ENCODE data around the gene LIPC.

DNA sequence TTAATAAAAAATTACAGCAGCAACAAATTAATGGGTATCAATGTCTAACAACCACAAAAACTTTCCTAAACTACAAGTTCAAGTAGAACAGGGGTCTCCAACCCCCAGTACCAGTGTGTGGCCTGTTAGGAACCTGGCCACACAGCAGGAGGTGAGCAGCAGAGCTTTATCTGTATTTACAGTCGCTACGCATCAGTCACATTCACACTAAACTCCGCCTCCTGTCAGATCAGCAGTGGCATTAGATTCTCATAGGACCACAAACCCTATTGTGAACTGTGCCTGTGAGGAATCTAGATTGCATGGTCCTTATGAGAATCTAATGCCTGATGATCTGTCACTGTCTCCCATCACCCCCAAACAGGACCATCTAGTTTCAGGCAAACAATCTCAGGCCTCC, 18.5 kb upstream of the LIPC start:
- TF ChIP-seq, protein P1, sequence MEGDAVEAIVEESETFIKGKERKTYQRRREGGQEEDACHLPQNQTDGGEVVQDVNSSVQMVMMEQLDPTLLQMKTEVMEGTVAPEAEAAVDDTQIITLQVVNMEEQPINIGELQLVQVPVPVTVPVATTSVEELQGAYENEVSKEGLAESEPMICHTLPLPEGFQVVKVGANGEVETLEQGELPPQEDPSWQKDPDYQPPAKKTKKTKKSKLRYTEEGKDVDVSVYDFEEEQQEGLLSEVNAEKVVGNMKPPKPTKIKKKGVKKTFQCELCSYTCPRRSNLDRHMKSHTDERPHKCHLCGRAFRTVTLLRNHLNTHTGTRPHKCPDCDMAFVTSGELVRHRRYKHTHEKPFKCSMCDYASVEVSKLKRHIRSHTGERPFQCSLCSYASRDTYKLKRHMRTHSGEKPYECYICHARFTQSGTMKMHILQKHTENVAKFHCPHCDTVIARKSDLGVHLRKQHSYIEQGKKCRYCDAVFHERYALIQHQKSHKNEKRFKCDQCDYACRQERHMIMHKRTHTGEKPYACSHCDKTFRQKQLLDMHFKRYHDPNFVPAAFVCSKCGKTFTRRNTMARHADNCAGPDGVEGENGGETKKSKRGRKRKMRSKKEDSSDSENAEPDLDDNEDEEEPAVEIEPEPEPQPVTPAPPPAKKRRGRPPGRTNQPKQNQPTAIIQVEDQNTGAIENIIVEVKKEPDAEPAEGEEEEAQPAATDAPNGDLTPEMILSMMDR (IDR thresholded peaks at IDR 0.05), result no peak
- TF ChIP-seq POLR2AphosphoS5 (IDR thresholded peaks at IDR 0.05) (no peak), EP300 (IDR thresholded peaks at IDR 0.05; ENCODE audit: low read depth) (no peak)
